Epidermal melanocyte (primary cell): Measurements from ENCODE around the gene FSTL5.

Experiments used
- DNase-seq: peaks from one replicate; pipeline ENCODE4 v3.0.0; 2011; ENCODE audit warnings: low spot score; ENCODE audit not compliant: insufficient read length

Gene FSTL5

GRCh38 chr4:161457311-161457710, 706.5 kb downstream of the FSTL5 start:
- DNase-seq, result no peak

DNA sequence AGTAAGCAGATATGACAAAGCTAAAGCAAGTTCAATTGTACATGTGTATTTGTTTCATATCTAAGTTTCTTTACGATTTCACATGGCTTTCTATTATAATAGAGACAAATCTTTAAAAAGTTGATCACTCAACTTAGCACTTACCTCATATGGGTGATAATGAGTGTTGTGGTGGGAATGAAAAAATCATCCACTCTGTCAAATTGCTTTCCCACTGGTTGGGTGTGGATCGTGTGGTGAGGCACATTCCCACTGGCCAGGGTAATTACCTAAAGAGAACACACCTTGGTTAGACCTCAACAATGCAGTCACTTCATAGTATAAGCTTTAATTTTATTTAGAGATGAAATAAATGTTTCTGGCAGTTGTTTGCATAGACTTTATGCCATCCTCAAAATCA, 708.9 kb downstream of the FSTL5 start:
- DNase-seq, result no peak

- DNase-seq, result no peak
Observed at GRCh38 chr4:161448550-161449180, 715.1 kb downstream of the FSTL5 start.

GRCh38 chr4:161444626-161445025, 719.2 kb downstream of the FSTL5 start:
- no peak for DNase-seq

- DNase-seq, result no peak
Observed at GRCh38 chr4:161442921-161443320, 720.9 kb downstream of the FSTL5 start.

GRCh38 chr4:161438096-161438495, 725.7 kb downstream of the FSTL5 start:
- no peak for DNase-seq

DNA sequence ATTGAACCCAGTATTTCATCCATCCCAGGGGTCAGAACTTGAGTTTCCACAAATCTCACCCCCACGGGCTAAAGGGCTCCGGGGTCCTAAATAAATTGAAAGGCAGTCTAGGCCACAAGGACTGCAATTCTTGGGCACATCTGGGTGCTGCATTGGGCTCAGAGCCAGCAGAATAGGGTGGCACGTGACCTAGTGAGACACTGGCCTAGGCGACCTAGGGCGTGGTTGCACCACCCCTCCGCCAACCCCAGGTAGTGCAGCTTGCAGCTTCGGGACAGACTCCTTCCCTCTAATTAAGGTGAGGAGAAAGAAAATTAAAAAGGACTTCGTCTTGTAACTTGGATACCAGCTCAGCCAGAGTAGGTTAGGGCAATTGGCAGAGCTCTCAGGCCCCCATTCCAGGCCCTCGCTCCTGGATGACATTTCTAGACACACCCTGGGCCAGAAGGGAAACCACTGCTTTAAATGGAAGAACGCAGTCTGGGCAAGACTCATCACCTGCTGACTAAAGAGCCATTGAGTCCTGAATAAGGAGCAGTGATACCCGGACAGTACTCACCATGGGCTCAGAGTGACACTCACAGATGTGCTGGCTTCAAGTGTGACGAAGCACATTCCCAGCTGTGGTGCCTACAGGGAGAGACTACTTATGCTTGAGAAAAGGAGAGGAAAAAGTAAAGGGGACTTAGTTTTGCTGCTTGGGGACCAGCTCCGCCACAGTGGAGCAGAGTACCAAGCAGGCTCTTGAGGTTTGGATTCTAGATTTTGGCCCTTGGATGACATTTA, 735.4 kb downstream of the FSTL5 start:
- DNase-seq, result no peak

- no peak for DNase-seq
Observed at GRCh38 chr4:161419822-161420221, 744.0 kb downstream of the FSTL5 start.

GRCh38 chr4:161411901-161412300, 751.9 kb downstream of the FSTL5 start:
- DNase-seq, result no peak

DNA sequence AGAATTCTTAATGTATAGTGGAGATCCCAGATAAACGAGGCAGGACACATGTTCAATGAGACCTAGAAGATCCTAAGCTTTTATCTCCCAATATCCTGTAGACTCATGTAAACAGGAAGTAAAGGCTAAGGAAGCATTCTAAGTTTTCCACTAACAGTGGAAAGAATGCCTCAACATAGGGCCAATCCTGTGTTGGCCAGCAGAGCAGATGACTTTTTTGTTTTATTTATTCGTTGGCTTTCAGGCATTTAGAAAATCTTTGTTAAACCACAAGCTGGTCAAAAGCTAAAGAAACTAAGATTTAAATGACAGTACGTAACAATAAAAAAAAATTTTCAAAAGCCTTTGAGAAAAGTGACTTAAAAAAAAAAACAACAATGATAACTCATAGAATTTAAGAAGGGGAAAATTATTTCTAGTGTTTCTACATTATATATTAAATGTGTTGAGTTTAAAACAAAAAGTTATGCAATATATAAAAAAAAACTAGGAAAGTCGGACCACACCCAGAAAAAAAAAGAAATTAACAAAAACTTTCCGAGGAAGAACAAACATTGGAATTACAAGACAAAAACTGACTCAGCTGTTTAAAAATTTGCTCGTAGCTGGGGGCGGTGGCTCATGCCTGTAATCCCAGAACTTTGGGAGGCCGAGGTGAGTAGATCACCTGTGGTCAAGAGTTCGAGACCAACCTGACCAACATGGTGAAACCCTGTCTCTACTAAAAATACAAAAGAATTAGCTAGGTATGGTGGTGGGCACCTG, 759.3 kb downstream of the FSTL5 start:
- DNase-seq, result no peak

DNA sequence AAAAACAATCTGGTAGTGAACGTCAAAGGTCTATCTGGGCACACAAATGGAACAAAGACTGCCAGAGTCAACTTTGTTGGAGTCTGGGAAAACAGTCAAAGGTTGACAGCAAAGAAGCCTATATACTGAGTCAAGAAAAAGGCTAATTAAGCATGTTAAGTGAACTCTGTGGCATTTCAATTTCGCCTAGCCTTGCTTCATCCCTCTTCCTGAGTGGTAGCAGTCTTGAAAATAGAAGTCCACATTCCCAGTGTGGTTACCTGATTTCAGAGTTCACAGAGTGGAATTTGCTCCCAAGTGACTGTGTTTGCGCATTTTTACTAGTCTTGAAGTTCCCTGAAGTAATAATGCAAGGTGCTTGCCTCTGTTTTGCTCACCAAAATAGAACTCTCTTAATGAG, 760.0 kb downstream of the FSTL5 start:
- DNase-seq, result no peak

- no peak for DNase-seq
Observed at GRCh38 chr4:161393602-161394001, 770.2 kb downstream of the FSTL5 start.

- no peak for DNase-seq
Observed at GRCh38 chr4:161382655-161383054, 781.1 kb downstream of the FSTL5 start.

GRCh38 chr4:161376275-161376674, 787.5 kb downstream of the FSTL5 start:
- DNase-seq, result no peak

DNA sequence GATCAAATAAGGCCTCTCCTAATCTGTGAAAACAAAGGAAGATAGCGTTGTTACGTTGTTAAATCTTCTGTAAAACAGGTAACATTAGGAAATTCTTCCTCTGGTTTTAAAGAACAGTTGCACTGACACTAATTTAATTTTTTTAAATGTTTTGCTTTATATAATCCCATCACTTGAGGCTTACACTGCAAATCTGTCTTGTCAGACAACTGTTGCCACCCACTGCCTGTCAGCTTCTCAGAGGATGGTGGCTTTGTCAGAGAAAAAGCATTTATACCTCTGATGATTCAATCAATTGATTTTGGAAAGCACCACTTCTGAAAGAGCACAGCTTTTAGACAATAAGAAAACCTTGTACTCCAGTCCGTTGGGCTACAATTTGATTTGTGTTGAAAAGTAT, 799.1 kb downstream of the FSTL5 start:
- no peak for DNase-seq

DNA sequence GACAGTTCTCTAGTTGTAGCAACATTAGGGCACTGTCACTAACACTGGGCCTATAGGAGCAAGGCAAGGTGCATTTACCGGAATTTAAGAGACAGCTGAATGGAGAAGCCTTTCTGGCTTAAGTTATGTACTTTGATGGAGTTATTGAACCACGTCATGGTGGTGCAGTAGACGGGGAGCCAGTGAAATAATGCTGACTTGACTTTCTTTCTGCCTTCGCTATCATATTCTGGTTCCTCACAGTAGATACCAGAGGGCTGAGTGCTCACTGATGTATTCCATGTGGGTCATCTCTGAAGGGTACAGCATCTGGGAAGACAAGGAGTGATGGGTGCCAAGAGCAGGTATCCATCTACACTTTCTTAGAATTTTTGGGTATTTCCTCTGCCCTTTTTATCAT, 802.8 kb downstream of the FSTL5 start:
- no peak for DNase-seq

DNA sequence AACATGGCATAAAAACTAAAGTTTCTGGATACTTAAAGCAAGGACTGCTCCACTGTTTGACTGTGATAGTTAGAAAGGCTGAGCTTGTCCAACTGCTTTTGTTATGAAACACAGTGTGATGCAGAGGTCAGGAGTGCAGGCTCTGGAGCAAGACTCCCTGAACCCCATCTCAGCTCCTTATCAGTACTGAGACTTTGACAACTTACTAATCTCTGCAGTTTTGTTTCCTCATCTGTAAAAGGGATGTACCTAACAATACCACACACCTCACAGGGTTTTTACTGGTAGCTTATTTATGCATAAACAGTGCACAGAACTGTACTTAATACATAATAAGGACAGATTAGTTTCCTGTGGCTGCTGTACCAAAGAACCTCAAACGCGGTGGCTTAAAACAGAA, 804.3 kb downstream of the FSTL5 start:
- DNase-seq, result no peak

GRCh38 chr4:161356351-161356750, 807.4 kb downstream of the FSTL5 start:
- DNase-seq, result no peak

- DNase-seq, result no peak
Observed at GRCh38 chr4:161350946-161351345, 812.9 kb downstream of the FSTL5 start.

DNA sequence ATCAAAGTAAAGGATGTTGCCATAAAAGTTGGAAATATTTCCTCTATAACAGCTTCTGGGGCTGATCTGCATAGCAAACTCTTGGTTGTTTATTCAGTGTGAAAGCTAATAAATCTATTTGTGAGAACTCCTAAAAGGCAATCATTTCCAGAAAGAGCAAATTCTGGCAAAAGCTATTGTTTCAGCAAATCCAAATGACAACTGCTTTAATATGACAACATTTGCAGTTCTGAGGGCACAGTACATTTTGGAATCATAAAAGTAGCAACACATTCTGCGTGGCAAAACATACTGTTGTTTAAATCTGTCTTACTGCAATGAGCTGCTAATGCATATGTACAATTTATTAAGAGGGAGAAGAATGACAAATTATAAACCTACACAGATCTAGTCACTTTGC, 818.1 kb downstream of the FSTL5 start:
- DNase-seq, result no peak

- DNase-seq, result no peak
Observed at GRCh38 chr4:161343569-161343950, 820.2 kb downstream of the FSTL5 start.

GRCh38 chr4:161342881-161343568, 820.8 kb downstream of the FSTL5 start:
- DNase-seq, result no peak
